ENCODE results near the gene SPPL2A. TPM values are rescaled to one million over a fixed set of nuclear protein-coding genes. Genes with fewer than 3 reads are reported as not detected.
A peak's percentile ranks its signal among the peaks of the same experiment; 100 is the strongest.

The SPPL2A gene
- total and polyA plus RNA-seq, 4 donors: 67.5 to 135 (median 93.2) TPM

- TF ChIP-seq, protein P1, sequence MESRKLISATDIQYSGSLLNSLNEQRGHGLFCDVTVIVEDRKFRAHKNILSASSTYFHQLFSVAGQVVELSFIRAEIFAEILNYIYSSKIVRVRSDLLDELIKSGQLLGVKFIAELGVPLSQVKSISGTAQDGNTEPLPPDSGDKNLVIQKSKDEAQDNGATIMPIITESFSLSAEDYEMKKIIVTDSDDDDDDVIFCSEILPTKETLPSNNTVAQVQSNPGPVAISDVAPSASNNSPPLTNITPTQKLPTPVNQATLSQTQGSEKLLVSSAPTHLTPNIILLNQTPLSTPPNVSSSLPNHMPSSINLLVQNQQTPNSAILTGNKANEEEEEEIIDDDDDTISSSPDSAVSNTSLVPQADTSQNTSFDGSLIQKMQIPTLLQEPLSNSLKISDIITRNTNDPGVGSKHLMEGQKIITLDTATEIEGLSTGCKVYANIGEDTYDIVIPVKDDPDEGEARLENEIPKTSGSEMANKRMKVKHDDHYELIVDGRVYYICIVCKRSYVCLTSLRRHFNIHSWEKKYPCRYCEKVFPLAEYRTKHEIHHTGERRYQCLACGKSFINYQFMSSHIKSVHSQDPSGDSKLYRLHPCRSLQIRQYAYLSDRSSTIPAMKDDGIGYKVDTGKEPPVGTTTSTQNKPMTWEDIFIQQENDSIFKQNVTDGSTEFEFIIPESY (IDR thresholded peaks at IDR 0.05): no peak
These were observed 88.6 kb downstream of the SPPL2A start (continued) for GRCh38 chr15:50676799-50677483.

DNA sequence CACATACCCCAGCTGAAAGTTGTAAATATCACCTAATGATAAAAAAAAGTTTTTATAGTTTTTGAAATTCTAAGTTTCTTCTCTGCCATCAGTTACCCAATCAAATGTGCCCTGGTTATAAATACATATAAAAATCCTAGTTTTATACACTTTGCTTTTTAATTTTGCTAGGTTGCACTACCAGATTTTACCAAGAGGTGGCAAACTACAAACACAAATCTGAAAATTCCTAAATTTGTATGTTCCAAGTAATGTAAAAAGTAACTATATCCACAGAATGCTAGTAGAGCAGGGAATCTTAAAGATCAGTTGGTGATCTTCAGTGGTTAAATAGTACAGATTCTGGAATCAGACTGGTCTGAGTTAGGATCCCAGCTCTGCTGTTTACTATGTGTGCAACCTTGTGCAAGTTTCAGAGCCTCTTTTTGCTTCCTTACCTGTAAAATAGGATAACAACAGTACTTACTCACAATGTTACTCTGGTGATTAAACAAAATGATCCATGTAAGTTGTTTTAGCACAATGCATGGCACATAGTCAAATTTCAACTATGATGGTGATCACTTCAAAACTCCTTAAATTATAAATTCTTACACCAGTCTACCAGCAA is 89.9 kb downstream of the SPPL2A start:
- TF ChIP-seq, protein P2, sequence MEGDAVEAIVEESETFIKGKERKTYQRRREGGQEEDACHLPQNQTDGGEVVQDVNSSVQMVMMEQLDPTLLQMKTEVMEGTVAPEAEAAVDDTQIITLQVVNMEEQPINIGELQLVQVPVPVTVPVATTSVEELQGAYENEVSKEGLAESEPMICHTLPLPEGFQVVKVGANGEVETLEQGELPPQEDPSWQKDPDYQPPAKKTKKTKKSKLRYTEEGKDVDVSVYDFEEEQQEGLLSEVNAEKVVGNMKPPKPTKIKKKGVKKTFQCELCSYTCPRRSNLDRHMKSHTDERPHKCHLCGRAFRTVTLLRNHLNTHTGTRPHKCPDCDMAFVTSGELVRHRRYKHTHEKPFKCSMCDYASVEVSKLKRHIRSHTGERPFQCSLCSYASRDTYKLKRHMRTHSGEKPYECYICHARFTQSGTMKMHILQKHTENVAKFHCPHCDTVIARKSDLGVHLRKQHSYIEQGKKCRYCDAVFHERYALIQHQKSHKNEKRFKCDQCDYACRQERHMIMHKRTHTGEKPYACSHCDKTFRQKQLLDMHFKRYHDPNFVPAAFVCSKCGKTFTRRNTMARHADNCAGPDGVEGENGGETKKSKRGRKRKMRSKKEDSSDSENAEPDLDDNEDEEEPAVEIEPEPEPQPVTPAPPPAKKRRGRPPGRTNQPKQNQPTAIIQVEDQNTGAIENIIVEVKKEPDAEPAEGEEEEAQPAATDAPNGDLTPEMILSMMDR (IDR thresholded peaks at IDR 0.05; ENCODE audit: low read depth, low read length, missing input control): peak; percentile 73
- TF ChIP-seq YY1 (IDR thresholded peaks at IDR 0.05): no peak
- TF ChIP-seq HNF4G (IDR thresholded peaks at IDR 0.05): no peak
- no peak for TF ChIP-seq NR2F2 (IDR thresholded peaks at IDR 0.05)
- TF ChIP-seq RAD21 (IDR thresholded peaks at IDR 0.05): peak; percentile 79 to 83
- Histone ChIP-seq H3K4me1 (ENCODE audit: control insufficient read depth in 4 of 4, insufficient read depth in 4 of 4, low read length in 3 of 4) (peaks cover 16 to 31% (median 24%) of the 10 kb centered on the region in 4 donors), H3K27me3 (ENCODE audit: control insufficient read depth in 4 of 4, insufficient read depth in 4 of 4, low read length in 3 of 4) (no peaks in the 10 kb centered on the region), H3K4me3 (ENCODE audit: low read depth in 1 of 3, low read length in 3 of 3) (no peak overlapping the region), H3K36me3 (ENCODE audit: control insufficient read depth in 4 of 4, insufficient read depth in 3 of 4, low read depth in 1 of 4, low read length in 3 of 4) (no peaks in the 10 kb centered on the region), H3K9ac (ENCODE audit: low read depth in 1 of 2, low read length in 2 of 2) (no peak overlapping the region), H3K27ac (ENCODE audit: low read depth in 1 of 2, low read length in 2 of 2) (peak overlapping the region in 1 of 2 donors; percentile 27), H3K9me3 (ENCODE audit: control insufficient read depth in 4 of 4, low read length in 3 of 4) (no peaks in the 10 kb centered on the region)
- DNase-seq (ENCODE audit: low spot score): no peak

DNA sequence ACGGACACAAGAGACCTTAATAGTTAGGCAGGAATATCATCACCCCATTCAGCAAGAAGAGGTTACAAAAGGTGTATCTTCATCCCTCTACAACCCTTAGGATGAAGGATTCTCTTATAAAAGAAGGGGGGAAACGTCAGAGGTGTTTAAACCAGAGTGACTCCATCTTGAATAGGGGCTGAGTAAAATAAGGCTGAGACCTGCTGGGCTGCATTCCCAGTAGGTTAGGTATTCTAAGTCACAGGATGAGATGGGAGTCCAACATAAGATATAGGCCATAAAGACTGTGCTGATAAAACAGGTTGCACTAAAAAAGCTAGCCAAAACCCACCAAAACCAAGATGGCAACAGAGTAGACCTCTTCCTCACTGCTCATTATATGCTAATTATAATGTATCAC is 95.4 kb downstream of the SPPL2A start:
- Histone ChIP-seq H3K9me3 (ENCODE audit: control insufficient read depth in 4 of 4, low read length in 3 of 4) (no peaks in the 10 kb centered on the region), H3K9ac (ENCODE audit: low read depth in 1 of 2, low read length in 2 of 2) (no peak overlapping the region), H3K36me3 (ENCODE audit: control insufficient read depth in 4 of 4, insufficient read depth in 3 of 4, low read depth in 1 of 4, low read length in 3 of 4) (peaks cover 2 to 5% (median 2%) of the 10 kb centered on the region in 4 donors), H3K27ac (ENCODE audit: low read depth in 1 of 2, low read length in 2 of 2) (no peak overlapping the region), H3K4me1 (ENCODE audit: control insufficient read depth in 4 of 4, insufficient read depth in 4 of 4, low read length in 3 of 4) (peaks cover 8 to 19% (median 14%) of the 10 kb centered on the region in 4 donors), H3K27me3 (ENCODE audit: control insufficient read depth in 4 of 4, insufficient read depth in 4 of 4, low read length in 3 of 4) (no peaks in the 10 kb centered on the region), H3K4me3 (ENCODE audit: low read depth in 1 of 3, low read length in 3 of 3) (no peak overlapping the region)
- no peak for DNase-seq (ENCODE audit: low spot score)
- WGBS: 79% methylated on average over 2 of the region's 2 CpGs
- TF ChIP-seq, protein P3, sequence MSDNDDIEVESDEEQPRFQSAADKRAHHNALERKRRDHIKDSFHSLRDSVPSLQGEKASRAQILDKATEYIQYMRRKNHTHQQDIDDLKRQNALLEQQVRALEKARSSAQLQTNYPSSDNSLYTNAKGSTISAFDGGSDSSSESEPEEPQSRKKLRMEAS (IDR thresholded peaks at IDR 0.05): no peak
- TF ChIP-seq RAD21 (IDR thresholded peaks at IDR 0.05) (no peak), EGR1 (IDR thresholded peaks at IDR 0.05; ENCODE audit: low read depth in 2 of 2) (no peak), RXRA (IDR thresholded peaks at IDR 0.05) (no peak), NR2F2 (IDR thresholded peaks at IDR 0.05) (no peak), FOXA1 (IDR thresholded peaks at IDR 0.05) (no peak), JUND (IDR thresholded peaks at IDR 0.05) (no peak), HNF4G (IDR thresholded peaks at IDR 0.05) (no peak), TAF1 (conservative IDR thresholded peaks at IDR 0.05) (no peak), FOXA2 (IDR thresholded peaks at IDR 0.05) (no peak), GABPA (IDR thresholded peaks at IDR 0.05 in 1 of 2, conservative IDR thresholded peaks at IDR 0.05 in 1 of 2) (no peak), SP1 (IDR thresholded peaks at IDR 0.05) (no peak), YY1 (IDR thresholded peaks at IDR 0.05) (no peak)
- TF ChIP-seq, protein P4, sequence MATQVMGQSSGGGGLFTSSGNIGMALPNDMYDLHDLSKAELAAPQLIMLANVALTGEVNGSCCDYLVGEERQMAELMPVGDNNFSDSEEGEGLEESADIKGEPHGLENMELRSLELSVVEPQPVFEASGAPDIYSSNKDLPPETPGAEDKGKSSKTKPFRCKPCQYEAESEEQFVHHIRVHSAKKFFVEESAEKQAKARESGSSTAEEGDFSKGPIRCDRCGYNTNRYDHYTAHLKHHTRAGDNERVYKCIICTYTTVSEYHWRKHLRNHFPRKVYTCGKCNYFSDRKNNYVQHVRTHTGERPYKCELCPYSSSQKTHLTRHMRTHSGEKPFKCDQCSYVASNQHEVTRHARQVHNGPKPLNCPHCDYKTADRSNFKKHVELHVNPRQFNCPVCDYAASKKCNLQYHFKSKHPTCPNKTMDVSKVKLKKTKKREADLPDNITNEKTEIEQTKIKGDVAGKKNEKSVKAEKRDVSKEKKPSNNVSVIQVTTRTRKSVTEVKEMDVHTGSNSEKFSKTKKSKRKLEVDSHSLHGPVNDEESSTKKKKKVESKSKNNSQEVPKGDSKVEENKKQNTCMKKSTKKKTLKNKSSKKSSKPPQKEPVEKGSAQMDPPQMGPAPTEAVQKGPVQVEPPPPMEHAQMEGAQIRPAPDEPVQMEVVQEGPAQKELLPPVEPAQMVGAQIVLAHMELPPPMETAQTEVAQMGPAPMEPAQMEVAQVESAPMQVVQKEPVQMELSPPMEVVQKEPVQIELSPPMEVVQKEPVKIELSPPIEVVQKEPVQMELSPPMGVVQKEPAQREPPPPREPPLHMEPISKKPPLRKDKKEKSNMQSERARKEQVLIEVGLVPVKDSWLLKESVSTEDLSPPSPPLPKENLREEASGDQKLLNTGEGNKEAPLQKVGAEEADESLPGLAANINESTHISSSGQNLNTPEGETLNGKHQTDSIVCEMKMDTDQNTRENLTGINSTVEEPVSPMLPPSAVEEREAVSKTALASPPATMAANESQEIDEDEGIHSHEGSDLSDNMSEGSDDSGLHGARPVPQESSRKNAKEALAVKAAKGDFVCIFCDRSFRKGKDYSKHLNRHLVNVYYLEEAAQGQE (IDR thresholded peaks at IDR 0.05): no peak
- TF ChIP-seq, protein P2 (IDR thresholded peaks at IDR 0.05; ENCODE audit: low read depth, low read length, missing input control): no peak
- TF ChIP-seq, protein P1 (IDR thresholded peaks at IDR 0.05): no peak

Data from liver (tissue), 9 donors.